Activated naive CD4-positive, alpha-beta T cell treated with anti-CD3 and anti-CD28 coated beads, Interleukin-2, amount 50 U/mL, for 24 hours (primary cell): ENCODE measurements around the gene AMIGO2.
"Not testable (repeated sequence)": the region's sequence is repeated elsewhere in the genome, so short reads cannot be mapped to it uniquely, and the experiment has no call there.

Experiments used
- H3K27ac Mint-ChIP-seq: one replicate; pipeline ENCODE4 v1.8.0; 2021; ENCODE audit warnings: mild to moderate bottlenecking, mixed read lengths
- H3K27me3 Mint-ChIP-seq: one replicate; pipeline ENCODE4 v1.8.0; 2021; ENCODE audit warnings: mixed read lengths
- H3K36me3 Mint-ChIP-seq: one replicate; pipeline ENCODE4 v1.8.0; 2021; ENCODE audit warnings: mixed read lengths
- H3K4me1 Mint-ChIP-seq: one replicate; pipeline ENCODE4 v1.8.0; 2021; ENCODE audit warnings: mixed read lengths
- H3K4me3 Mint-ChIP-seq: one replicate; pipeline ENCODE4 v1.8.0; 2021; ENCODE audit warnings: mild to moderate bottlenecking, mixed read lengths
- H3K9me3 Mint-ChIP-seq: one replicate; pipeline ENCODE4 v1.8.0; 2021; ENCODE audit warnings: mixed read lengths

AMIGO2 gene

GRCh38 chr12:47079468-47079980, at the start of gene AMIGO2, which contains the start of gene PCED1B:
Gene AMIGO2 (minus strand): TSS chr12:47079959. CDS start chr12:47079002, 957 bp downstream.
Gene PCED1B (plus strand): TSS chr12:47079621. CDS start chr12:47235064, 155,443 bp downstream.
- H3K9me3 Mint-ChIP-seq: no peaks in the 10 kb centered on the region
- peaks cover 77% of the 10 kb centered on the region for H3K4me1 Mint-ChIP-seq
- H3K27me3 Mint-ChIP-seq: no peaks in the 10 kb centered on the region
- peak within 1 kb of the TSS; percentile 100 for H3K4me3 Mint-ChIP-seq
- peaks cover 19% of the 10 kb centered on the region for H3K36me3 Mint-ChIP-seq
- H3K27ac Mint-ChIP-seq: peak within 1 kb of the TSS; percentile 99

DNA sequence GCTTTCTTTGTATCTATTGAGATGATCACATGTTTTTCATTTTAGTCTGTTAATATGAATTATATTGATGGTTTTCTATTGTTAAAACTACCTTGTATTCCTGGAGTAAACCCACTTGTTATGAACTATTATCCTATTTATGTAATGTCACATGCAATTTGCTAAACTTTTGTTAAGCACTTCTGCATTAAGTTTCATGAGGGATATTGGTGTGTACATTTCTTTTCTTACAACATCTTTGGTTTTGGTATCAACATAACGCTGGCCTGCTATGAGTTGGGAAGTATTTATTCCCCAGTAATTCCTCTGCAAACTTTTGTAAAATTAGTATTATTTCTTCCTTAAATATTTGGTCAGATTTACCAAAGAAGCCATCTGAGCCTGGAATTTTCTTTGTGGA, 46.5 kb upstream of the AMIGO2 start:
- peaks cover 17% of the 10 kb centered on the region for H3K36me3 Mint-ChIP-seq
- H3K27ac Mint-ChIP-seq: no peak overlapping the region
- no peaks in the 10 kb centered on the region for H3K27me3 Mint-ChIP-seq
- H3K9me3 Mint-ChIP-seq: no peaks in the 10 kb centered on the region
- peaks cover 40% of the 10 kb centered on the region for H3K4me1 Mint-ChIP-seq
- no peak overlapping the region for H3K4me3 Mint-ChIP-seq

DNA sequence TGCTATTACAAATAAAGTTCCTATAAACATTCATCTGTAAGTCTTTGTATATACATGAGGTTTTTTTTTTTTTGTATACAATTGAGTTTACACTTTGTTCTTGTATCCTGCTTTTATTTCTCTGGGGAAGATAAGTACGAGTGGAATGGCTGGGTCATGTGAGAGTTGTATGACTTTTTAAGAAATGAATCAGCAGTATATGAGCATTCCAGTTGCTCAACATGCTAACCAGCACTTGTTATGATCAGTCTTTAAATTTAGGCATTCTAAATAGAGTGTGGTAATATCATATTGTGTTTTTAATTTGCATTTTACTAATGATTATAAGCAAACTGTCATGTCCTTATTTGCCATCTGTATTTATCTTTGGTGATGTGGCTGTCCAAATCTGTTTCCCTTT, 44.7 kb upstream of the AMIGO2 start:
- H3K4me3 Mint-ChIP-seq: no peak overlapping the region
- H3K9me3 Mint-ChIP-seq: no peaks in the 10 kb centered on the region
- no peak overlapping the region for H3K27ac Mint-ChIP-seq
- H3K36me3 Mint-ChIP-seq: peaks cover 16% of the 10 kb centered on the region
- peaks cover 47% of the 10 kb centered on the region for H3K4me1 Mint-ChIP-seq
- no peaks in the 10 kb centered on the region for H3K27me3 Mint-ChIP-seq

DNA sequence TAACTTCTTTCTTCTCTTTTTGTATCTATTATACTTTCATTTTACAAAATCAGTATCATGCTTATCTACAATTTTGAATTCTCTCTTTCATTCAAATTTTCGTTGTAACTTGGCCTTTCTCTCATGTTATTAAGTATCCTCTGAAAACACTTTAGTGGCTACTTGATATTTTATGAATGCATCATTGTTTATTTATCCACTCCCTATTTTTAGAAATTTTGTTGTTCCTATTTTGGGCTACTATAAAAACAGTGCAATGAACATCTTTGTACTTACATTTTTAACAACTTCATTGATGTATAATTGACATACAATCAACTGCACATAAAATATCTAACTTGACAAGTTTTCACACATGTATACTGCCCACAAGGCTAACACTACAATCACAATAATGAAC, 44.0 kb upstream of the AMIGO2 start:
- H3K9me3 Mint-ChIP-seq: no peaks in the 10 kb centered on the region

DNA sequence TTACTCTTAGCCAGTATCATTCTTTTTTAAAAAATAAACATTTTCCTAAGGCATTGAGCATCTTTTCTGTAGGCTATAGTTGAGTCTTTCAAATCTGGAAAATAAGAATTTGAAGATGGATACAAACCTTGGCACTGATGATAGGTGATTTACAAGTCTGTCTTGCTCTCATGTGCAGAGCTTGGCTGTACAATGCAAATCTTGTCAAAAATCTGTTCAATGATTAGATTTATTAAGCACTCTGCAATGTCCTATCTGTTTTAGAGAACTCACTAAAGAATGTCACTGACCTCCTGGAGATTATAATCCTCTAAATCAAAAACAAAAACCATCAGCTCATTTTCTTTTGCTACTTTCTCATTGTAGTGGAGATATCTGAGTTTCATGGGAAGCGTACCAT, 42.8 kb upstream of the AMIGO2 start:
- peaks cover 47% of the 10 kb centered on the region for H3K4me1 Mint-ChIP-seq
- H3K9me3 Mint-ChIP-seq: no peaks in the 10 kb centered on the region
- H3K4me3 Mint-ChIP-seq: no peak overlapping the region
- H3K36me3 Mint-ChIP-seq: peaks cover 21% of the 10 kb centered on the region
- H3K27ac Mint-ChIP-seq: peak overlapping the region; percentile 62
- no peaks in the 10 kb centered on the region for H3K27me3 Mint-ChIP-seq

More for the DNA sequence above, 44.0 kb upstream of the AMIGO2 start:
- H3K27ac Mint-ChIP-seq: peak overlapping the region; percentile 62
- H3K36me3 Mint-ChIP-seq: peaks cover 18% of the 10 kb centered on the region
- H3K4me3 Mint-ChIP-seq: no peak overlapping the region
- H3K27me3 Mint-ChIP-seq: no peaks in the 10 kb centered on the region
- H3K4me1 Mint-ChIP-seq: peaks cover 47% of the 10 kb centered on the region

GRCh38 chr12:47121146-47121545, 41.4 kb upstream of the AMIGO2 start:
- Mint-ChIP-seq H3K27ac (peak overlapping the region; percentile 94), H3K27me3 (no peaks in the 10 kb centered on the region), H3K36me3 (peaks cover 21% of the 10 kb centered on the region), H3K4me3 (peak overlapping the region; percentile 1), H3K9me3 (no peaks in the 10 kb centered on the region), H3K4me1 (peaks cover 47% of the 10 kb centered on the region)

GRCh38 chr12:47120736-47121135, 41.0 kb upstream of the AMIGO2 start:
- Mint-ChIP-seq H3K27me3 (no peaks in the 10 kb centered on the region), H3K9me3 (no peaks in the 10 kb centered on the region), H3K27ac (peak overlapping the region; percentile 94), H3K4me3 (peak overlapping the region; percentile 1), H3K36me3 (peaks cover 23% of the 10 kb centered on the region), H3K4me1 (peaks cover 47% of the 10 kb centered on the region)

- H3K4me3 Mint-ChIP-seq, H3K27ac Mint-ChIP-seq, H3K27me3 Mint-ChIP-seq, H3K9me3 Mint-ChIP-seq: not testable (repeated sequence)
- Mint-ChIP-seq H3K36me3 (peaks cover 13% of the 10 kb centered on the region), H3K4me1 (peaks cover 23% of the 10 kb centered on the region)
Measured at GRCh38 chr12:47117305-47117704, 37.5 kb upstream of the AMIGO2 start.

GRCh38 chr12:47114481-47114892, 34.7 kb upstream of the AMIGO2 start:
- no peaks in the 10 kb centered on the region for H3K27me3 Mint-ChIP-seq
- H3K27ac Mint-ChIP-seq: no peak overlapping the region
- H3K36me3 Mint-ChIP-seq: peaks cover 17% of the 10 kb centered on the region
- peaks cover 35% of the 10 kb centered on the region for H3K4me1 Mint-ChIP-seq
- H3K9me3 Mint-ChIP-seq: no peaks in the 10 kb centered on the region
- H3K4me3 Mint-ChIP-seq: no peak overlapping the region

DNA sequence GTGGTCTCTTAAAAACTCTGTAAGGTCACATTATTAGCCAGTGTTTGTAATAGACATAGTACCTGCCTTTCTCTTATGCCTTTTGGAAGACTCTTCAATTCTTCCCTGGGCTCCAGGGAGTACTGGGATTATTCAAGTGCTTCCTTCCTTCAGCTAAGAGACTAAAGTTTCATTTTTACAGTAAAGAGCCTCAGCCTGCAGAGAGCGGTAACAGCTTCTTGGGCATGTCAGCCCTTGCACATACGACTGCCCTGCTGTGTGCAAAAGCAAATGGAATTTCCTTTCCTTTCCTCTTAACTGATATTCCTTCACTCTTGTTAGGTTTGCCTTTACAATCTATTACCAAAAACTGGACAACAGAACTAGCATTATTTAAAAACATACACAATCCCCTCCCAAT, 32.9 kb upstream of the AMIGO2 start:
- Mint-ChIP-seq H3K36me3 (peaks cover 16% of the 10 kb centered on the region), H3K4me3 (no peak overlapping the region), H3K27ac (peak overlapping the region; percentile 8), H3K4me1 (peaks cover 38% of the 10 kb centered on the region), H3K27me3 (no peaks in the 10 kb centered on the region), H3K9me3 (no peaks in the 10 kb centered on the region)

DNA sequence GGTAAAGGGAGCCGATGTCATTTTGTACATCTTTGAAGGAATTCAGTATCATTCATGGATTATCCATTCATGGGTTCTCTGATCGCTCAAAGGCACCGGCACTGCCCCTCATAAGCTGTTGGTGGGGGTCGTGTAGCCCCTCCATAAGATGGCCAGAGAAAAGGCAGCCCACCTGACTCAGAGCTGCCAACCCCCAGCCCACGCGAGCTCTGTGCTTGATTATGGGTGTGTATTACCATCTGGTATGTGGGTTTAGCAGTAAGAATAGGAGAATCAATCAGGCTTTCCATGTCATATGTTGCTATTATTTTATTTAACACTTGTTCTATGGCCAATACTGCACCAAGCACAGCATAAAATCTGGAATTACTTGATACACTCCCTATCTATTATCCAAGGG, 32.1 kb upstream of the AMIGO2 start:
- no peak overlapping the region for H3K27ac Mint-ChIP-seq
- no peaks in the 10 kb centered on the region for H3K9me3 Mint-ChIP-seq
- H3K27me3 Mint-ChIP-seq: no peaks in the 10 kb centered on the region
- peaks cover 20% of the 10 kb centered on the region for H3K36me3 Mint-ChIP-seq
- no peak overlapping the region for H3K4me3 Mint-ChIP-seq
- H3K4me1 Mint-ChIP-seq: peaks cover 38% of the 10 kb centered on the region

- Mint-ChIP-seq H3K4me1 (peaks cover 38% of the 10 kb centered on the region), H3K9me3 (no peaks in the 10 kb centered on the region), H3K4me3 (peak overlapping the region; percentile 45), H3K27me3 (no peaks in the 10 kb centered on the region), H3K36me3 (peaks cover 23% of the 10 kb centered on the region), H3K27ac (peak overlapping the region; percentile 85)
Measured at GRCh38 chr12:47111392-47111778, 31.6 kb upstream of the AMIGO2 start.

DNA sequence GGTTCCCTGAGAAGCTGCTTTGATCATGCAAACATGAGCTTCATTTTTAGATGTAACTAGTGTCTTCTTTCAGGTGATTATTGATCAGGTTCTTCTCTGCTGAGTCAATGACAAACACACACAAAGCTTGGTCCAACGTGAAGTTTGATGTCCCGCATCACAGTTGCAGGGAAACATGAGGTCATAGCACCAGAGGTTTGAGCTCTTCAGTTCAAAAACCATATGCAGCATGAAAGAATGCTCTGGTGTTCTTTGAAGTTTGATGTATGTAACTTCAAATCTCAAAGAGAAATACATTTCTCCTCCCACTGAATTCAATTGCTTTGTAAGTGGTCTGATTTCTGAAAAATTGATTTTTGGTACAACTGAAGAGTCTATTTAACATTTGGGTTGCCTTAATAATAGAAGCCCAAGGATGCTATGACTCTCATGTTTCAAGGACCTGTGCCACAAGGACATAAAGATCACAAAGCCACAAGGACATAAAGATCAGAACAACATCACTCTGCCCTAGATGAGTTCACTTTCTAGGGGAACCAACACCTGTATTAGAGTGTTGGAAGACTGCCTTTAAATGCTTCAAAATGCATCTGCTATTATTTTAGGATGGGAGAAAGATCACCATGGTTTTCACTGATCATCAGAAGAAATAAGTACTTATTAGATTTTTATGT, 31.1 kb upstream of the AMIGO2 start:
- Mint-ChIP-seq H3K27me3 (no peaks in the 10 kb centered on the region), H3K9me3 (no peaks in the 10 kb centered on the region), H3K36me3 (peaks cover 22% of the 10 kb centered on the region)

GRCh38 chr12:47110011-47110541, 30.3 kb upstream of the AMIGO2 start:
- Mint-ChIP-seq H3K9me3 (no peaks in the 10 kb centered on the region), H3K4me3 (no peak overlapping the region), H3K36me3 (peaks cover 26% of the 10 kb centered on the region), H3K27ac (no peak overlapping the region), H3K27me3 (no peaks in the 10 kb centered on the region), H3K4me1 (peaks cover 44% of the 10 kb centered on the region)

More for the DNA sequence above, 31.1 kb upstream of the AMIGO2 start:
- Mint-ChIP-seq H3K27ac (peak overlapping the region; percentile 14), H3K4me1 (peaks cover 38% of the 10 kb centered on the region), H3K4me3 (no peak overlapping the region)

GRCh38 chr12:47107926-47108325, 28.2 kb upstream of the AMIGO2 start:
- Mint-ChIP-seq H3K27me3 (no peaks in the 10 kb centered on the region), H3K4me1 (peaks cover 43% of the 10 kb centered on the region), H3K36me3 (peaks cover 26% of the 10 kb centered on the region), H3K27ac (no peak overlapping the region), H3K4me3 (no peak overlapping the region), H3K9me3 (no peaks in the 10 kb centered on the region)

DNA sequence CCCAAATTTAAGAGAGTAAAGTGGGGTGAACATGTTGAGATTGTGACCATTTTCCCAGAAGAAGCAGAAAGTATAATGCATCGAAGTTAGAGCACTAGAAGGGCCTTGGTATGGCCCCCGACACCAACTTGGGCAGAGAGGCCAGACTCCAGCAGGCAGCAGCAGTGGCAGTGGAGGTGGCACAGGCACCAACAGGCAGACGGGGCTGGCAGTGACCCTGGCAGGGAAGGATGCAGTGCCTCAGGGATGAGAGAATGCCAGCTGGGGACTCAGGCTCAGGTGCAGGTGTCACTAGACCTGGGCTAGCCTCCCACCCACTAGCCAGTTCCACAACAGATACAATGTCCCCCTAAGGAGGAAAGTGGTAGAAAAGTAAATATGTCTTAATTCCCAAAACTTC, 27.7 kb upstream of the AMIGO2 start:
- H3K9me3 Mint-ChIP-seq: no peaks in the 10 kb centered on the region
- no peak overlapping the region for H3K4me3 Mint-ChIP-seq
- peaks cover 26% of the 10 kb centered on the region for H3K36me3 Mint-ChIP-seq
- H3K27me3 Mint-ChIP-seq: no peaks in the 10 kb centered on the region
- H3K4me1 Mint-ChIP-seq: peaks cover 38% of the 10 kb centered on the region
- no peak overlapping the region for H3K27ac Mint-ChIP-seq
